NCI-H1105 treated with DMSO at 0.1 percent for 48 hours (cell line): Measurements from ENCODE around the gene PIMREG.

Experiments
- DNase-seq: peaks from one replicate; lab custom pipeline; 2025; lab: John Stamatoyannopoulos, UW

Gene PIMREG

GRCh38 chr17:6437956-6438355, 6.3 kb upstream of the PIMREG start:
- no peak for DNase-seq

GRCh38 chr17:6439951-6440350, 4.3 kb upstream of the PIMREG start:
- no peak for DNase-seq

GRCh38 chr17:6442775-6443174, 1.5 kb upstream of the PIMREG start:
- no peak for DNase-seq

- DNase-seq: no peak
Measured at GRCh38 chr17:6444571-6445335, 498 bp downstream of the PIMREG start.

GRCh38 chr17:6446516-6447100, 2.4 kb downstream of the PIMREG start:
- DNase-seq: no peak

GRCh38 chr17:6448473-6448872, 4.2 kb downstream of the PIMREG start:
- DNase-seq: no peak

GRCh38 chr17:6449307-6449706, 5.1 kb downstream of the PIMREG start:
- DNase-seq: no peak

- DNase-seq: no peak
Measured at GRCh38 chr17:6450926-6451832, 6.9 kb downstream of the PIMREG start.

- DNase-seq: no peak
Measured at GRCh38 chr17:6452471-6453266, 8.4 kb downstream of the PIMREG start.

- no peak for DNase-seq
Measured at GRCh38 chr17:6453279-6454024, 9.2 kb downstream of the PIMREG start.

GRCh38 chr17:6454495-6455320, 10.5 kb downstream of the PIMREG start:
- no peak for DNase-seq

- no peak for DNase-seq
Measured at GRCh38 chr17:6455321-6455705, 11.1 kb downstream of the PIMREG start.

- no peak for DNase-seq
Measured at GRCh38 chr17:6456321-6456720, 12.1 kb downstream of the PIMREG start.

GRCh38 chr17:6456914-6457687, 12.8 kb downstream of the PIMREG start:
- no peak for DNase-seq

- no peak for DNase-seq
Measured at GRCh38 chr17:6457688-6458459, 13.6 kb downstream of the PIMREG start.

GRCh38 chr17:6458460-6458950, 14.2 kb downstream of the PIMREG start:
- DNase-seq: no peak

- no peak for DNase-seq
Measured at GRCh38 chr17:6460531-6461161, 16.4 kb downstream of the PIMREG start.

GRCh38 chr17:6461246-6461645, 17.0 kb downstream of the PIMREG start:
- no peak for DNase-seq
